CD4-positive, alpha-beta T cell treated with Interleukin-2 at 100 ng/mL for 4 hours (primary cell): ENCODE results near the gene GNAS.

Source experiments
- DNase-seq: peaks from one replicate; pipeline ENCODE4 v3.0.0-alpha.2; 2020; ENCODE audit warnings: low spot score

The GNAS gene

GRCh38 chr20:58853976-58854637 is 1.6 kb downstream of the GNAS start:
- DNase-seq, result no peak

GRCh38 chr20:58854638-58855471 is 2.3 kb downstream of the GNAS start:
- no peak for DNase-seq

- no peak for DNase-seq
These were observed 3.2 kb downstream of the GNAS start for GRCh38 chr20:58855506-58856389.

- no peak for DNase-seq
These were observed 10.7 kb downstream of the GNAS start for GRCh38 chr20:58863044-58863790.

DNA sequence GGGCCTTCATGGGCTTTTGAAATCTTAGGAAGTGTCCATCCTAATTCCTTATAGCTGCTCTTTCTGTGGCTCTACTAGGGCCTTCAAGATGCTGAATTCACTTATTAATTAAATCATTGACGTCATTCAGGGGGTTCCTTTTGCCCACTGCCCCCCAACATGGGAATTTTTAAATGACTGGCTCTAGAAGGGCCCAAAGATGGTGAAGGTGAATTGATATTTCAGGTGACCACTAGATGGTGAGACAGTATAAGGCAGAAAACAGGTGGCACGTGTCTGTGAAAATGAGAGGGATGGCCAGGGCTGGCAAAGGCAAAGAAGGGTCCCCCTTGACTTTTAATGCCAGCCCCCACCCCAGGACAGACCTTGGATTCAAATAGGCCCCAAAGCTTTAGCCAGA is 11.8 kb downstream of the GNAS start:
- DNase-seq, result peak; percentile 12

DNA sequence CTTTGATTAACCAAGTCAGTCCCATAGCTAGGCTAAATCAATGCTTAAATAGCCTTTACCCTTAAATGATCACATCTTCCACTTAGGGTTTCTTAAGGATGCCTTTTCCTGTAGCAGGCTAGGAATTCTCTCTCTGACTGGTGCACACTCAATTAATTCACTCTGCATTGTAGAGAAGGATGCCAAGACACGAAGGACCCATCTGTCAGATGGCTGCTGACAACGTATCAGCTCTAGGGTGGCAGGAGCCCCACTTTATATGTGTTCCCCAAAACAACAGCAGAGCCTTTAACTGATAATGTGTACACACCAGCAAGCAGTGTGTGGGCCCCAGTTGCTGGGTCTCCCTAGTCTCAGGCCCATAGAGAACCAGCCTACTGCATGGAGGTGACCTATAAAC is 13.3 kb downstream of the GNAS start:
- DNase-seq, result no peak

GRCh38 chr20:58867211-58867610 is 14.7 kb downstream of the GNAS start:
- no peak for DNase-seq

DNA sequence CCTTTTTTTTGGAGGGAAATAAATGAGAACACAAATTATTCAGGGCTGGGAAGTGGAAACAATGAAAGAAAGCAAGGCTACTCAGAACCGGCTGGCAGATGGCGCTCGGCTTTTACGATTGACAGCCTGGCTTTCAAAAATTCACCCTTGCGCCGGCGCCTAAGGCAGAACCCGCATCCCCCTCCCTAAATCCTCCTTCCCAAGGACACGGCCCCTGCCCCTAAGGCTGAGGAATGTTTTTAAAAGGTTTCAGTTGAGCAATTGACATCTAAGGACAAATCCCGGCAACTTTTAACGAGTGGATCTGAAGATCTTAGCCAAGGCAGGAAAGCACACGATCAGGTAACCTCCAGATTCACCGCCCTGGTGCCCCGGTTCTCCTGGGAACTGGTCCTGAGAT is 16.3 kb downstream of the GNAS start:
- no peak for DNase-seq

GRCh38 chr20:58869662-58870227 is 17.2 kb downstream of the GNAS start:
- DNase-seq, result no peak

DNA sequence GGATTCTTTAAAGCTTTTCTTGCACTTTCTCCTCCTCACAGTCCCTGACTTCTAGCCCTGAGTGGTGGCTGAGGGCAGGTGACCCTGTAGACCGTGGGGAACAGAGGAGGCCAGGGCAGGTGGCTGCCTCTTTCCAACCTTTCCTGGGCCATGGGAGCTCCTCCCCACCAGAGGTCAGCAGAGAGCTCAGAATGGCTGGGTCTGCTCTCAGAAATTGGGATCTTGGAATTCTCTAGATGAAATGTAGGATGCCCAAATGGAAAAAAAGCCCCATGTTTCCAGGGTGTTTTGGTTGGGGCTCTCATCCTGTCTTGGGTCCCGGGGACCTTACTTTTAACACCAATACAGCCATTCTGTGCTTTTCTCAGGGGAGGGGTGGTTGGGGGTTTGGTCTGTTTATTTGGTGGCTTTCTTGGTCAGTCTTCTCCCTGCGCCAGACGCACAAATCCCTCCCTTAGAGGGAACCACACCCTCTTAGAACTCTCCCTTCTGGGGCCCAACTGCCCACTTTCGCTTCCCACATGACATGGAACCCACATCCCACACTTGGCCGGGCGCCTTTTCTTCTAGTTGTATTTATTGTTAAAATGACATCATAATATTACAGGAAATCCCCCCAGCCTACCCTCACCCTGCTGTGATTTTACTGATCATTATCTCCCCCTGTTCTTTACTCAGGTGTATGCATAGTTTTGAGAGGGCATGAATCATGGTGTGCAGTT is 17.9 kb downstream of the GNAS start:
- peak; percentile 64 for DNase-seq

DNA sequence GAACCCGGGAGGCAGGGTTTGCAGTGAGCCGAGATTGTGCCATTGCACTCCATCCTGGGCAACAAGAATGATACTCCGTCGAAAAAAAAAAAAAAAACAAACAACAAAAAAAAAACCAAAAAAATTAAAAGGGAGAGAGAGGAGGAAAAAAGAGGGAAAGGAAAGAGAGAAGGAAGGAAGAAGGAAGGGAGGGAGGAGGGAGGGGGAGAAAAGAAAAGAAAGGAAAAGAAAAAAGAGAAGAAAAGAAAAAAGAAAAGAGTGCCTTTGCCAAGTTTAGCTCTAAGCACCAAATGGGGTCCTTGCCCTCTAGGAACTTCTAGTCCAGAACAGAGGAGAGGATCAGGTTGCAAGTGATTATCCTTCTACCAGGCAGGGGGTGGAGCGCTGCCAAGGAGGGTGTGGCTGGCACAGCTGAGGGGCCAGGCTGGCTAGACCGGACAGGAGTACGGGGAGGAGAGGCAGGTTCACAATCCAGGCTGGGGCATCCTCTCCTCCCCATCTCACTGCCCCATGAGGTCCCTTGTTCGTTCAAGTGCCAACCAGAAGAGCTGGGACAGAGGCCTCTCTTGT is 19.1 kb downstream of the GNAS start:
- no peak for DNase-seq

GRCh38 chr20:58874469-58874868 is 22.0 kb downstream of the GNAS start:
- DNase-seq, result no peak

- no peak for DNase-seq
These were observed 22.6 kb downstream of the GNAS start for GRCh38 chr20:58875111-58875510.

DNA sequence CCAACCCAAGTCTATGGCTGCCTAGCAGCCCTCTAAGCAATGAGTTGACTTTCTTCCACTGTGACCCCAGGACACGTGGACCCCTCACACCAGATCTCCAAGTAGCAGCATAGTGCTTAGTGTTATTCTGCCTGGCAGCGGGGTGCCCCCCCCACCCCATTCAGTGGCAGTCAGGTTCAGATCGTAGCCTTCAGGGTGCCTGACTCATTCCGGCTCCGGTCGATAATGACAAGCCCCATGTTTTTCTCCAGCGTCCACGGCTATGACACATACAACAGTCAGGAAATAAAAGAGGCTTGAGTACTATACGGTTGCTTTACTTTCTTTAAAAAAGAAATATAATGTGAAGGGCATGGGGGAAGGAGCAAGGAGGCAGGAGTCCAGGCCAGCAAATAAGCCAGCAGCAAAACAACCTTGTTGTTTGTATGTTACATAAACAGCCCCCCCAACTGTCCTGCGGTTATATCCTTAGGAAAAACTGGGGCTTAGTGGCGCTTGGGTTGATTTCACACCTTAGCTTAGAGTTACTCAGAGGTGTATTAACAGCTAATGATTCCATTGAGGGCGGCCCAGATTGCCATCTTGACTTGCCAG is 23.1 kb downstream of the GNAS start:
- no peak for DNase-seq

- DNase-seq, result no peak
These were observed 23.9 kb downstream of the GNAS start for GRCh38 chr20:58876437-58876836.

DNA sequence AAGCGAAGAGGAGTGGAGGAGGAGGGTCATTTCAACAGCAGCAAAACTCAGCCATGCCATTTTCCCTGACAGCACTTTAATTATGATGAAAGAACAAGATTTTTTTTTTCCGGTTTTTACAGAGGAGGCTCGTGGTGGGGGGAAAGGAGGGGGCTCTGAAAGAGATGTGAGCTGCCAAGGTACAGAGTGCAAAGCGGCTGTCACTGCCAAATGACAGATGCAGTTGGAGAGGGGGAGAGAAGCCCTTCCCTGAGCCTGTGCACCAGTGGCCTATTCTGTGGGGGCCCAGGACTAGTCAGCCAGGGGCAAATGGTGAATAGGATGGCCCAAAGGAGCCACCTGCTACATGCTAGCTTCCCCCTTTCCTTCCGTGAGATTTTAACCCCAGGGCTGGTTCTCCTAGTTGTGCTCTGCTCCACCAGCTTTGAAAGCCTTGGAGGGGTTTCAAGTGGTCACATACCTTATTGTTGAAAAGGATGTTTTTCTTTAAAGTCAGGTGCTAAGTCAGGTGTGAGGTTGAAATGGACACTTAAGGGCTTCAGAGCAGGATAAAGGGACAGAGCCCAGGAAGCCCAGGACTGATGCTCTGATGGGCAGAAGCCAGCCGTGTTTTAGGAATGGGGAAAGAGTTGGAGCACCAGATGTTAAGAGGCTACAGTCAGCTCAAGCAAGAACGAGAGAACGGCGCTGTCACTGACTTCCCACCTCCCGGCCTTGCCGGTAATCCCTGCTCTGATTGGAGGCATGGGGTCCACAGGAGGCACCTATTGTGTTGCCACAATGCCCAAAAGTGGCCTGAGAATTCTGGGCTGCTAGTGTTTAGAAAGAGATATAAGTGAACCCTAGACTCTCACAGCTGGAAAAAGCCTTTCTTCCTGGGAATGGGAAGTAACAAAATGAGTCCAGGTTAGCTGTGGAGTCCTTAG is 24.8 kb downstream of the GNAS start:
- DNase-seq, result no peak

- DNase-seq, result peak; percentile 17
These were observed 25.5 kb downstream of the GNAS start for GRCh38 chr20:58877976-58878360.

GRCh38 chr20:58878399-58878798 is 25.9 kb downstream of the GNAS start:
- no peak for DNase-seq

GRCh38 chr20:58880441-58880840 is 27.9 kb downstream of the GNAS start:
- no peak for DNase-seq
